Measurements from ENCODE around the gene ME3.

GRCh38 chr11:86595955-86596354 is 76.5 kb downstream of the ME3 start:
- TF ChIP-seq EZH2 (IDR thresholded peaks at IDR 0.05; ENCODE audit: low read length) (no peak), CTCF (optimal IDR thresholded peaks at IDR 0.05 in 1 of 3, IDR thresholded peaks at IDR 0.05 in 1 of 3, conservative IDR thresholded peaks at IDR 0.05 in 1 of 3; ENCODE audit: extremely low read depth in 1 of 3, insufficient read depth in 2 of 3, low read length in 3 of 3) (no peak)
